Measurements from ENCODE around the gene PLEKHH3. TPM values are rescaled to one million over a fixed set of nuclear protein-coding genes. Genes with fewer than 3 reads are reported as not detected.
"Not testable (repeated sequence)": the region's sequence is repeated elsewhere in the genome, so short reads cannot be mapped to it uniquely, and the experiment has no call there.

PLEKHH3 gene
- total RNA-seq, 4 donors from 2014 or later = 41.0 to 55.8 (median 55.1) TPM

DNA sequence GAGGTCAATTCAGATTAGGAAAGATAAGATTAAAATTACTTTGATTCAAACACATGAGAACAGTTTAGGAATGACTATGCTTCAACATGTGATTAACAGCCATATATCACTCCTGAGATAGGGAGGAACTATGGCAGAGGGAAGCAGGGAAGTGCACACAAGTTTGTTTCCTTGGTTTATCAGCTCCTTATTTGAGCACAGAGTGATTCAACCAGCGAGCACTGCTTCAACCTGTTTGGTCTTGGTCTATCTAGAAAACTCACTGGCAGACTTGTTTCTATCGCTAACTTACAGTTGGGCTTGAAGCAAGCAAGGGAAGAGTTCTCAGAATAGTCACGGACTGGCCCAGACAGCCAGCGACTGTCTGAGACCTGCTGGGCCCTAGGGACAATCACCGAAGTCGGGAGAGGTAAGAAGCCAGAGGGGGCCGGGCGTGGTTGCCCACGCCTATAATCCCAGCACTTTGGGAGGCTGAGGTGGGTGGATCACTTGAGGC lies 43.8 kb downstream of the PLEKHH3 start:
- H3K27me3 ChIP-seq = no peaks in the 10 kb centered on the region
- H3K27ac ChIP-seq = peak overlapping the region; percentile 61 to 83 (median 72)
- intact Hi-C loops (cut with DNase I) = no loop called here
- H3K9me3 ChIP-seq = no peaks in the 10 kb centered on the region
- 42 to 62% methylated on average over 9 of the region's 9 CpGs for WGBS, 2 donors
- H3K36me3 ChIP-seq = no peaks in the 10 kb centered on the region
- H3K4me3 ChIP-seq = no peak overlapping the region
- no peak for DNase-seq
- peaks cover 0 to 18% (median 0%) of the 10 kb centered on the region in 3 donors for H3K4me1 ChIP-seq
- TF ChIP-seq, protein P1, sequence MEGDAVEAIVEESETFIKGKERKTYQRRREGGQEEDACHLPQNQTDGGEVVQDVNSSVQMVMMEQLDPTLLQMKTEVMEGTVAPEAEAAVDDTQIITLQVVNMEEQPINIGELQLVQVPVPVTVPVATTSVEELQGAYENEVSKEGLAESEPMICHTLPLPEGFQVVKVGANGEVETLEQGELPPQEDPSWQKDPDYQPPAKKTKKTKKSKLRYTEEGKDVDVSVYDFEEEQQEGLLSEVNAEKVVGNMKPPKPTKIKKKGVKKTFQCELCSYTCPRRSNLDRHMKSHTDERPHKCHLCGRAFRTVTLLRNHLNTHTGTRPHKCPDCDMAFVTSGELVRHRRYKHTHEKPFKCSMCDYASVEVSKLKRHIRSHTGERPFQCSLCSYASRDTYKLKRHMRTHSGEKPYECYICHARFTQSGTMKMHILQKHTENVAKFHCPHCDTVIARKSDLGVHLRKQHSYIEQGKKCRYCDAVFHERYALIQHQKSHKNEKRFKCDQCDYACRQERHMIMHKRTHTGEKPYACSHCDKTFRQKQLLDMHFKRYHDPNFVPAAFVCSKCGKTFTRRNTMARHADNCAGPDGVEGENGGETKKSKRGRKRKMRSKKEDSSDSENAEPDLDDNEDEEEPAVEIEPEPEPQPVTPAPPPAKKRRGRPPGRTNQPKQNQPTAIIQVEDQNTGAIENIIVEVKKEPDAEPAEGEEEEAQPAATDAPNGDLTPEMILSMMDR (IDR thresholded peaks at IDR 0.05) = no peak
- no peak for TF ChIP-seq POLR2A (IDR thresholded peaks at IDR 0.05)

DNA sequence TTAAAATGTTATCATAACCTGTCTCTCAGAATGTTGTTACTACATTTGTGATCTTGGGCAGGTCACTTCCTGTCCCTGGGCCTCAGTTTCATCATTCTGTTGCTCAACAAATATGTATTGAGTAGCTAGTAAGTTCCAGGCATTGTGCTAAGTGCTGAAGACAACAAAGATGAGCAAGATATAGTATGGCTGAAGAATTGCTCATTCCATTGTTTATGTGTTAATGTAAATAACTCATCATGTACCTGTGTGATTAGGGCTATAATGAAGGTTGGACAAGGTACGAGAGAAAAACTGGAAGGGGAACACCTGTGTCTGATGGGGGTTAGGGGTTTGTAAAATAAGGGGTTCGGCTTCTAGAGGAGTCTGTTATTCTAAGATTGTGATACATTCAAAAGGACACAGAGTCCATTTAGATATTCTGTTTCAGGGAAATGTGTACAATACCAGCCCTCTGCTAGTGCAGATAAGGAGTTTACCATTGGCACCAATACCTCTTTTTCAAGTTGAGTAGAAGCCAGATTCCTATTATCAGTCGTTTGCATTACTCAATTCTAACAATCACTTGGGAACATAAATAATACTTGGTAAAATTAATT lies 47.3 kb downstream of the PLEKHH3 start:
- Histone ChIP-seq H3K27me3 (no peaks in the 10 kb centered on the region), H3K36me3 (no peaks in the 10 kb centered on the region), H3K4me3 (no peak overlapping the region), H3K9me3 (no peaks in the 10 kb centered on the region), H3K27ac (peak overlapping the region in 1 of 4 donors; percentile 21), H3K4me1 (peaks cover 3 to 24% (median 4%) of the 10 kb centered on the region in 3 donors)
- intact Hi-C loops (cut with DNase I) = no loop called here
- WGBS, 2 donors = 46 to 73% methylated on average over 3 of the region's 3 CpGs
- no peak for DNase-seq
- TF ChIP-seq, protein P1 (IDR thresholded peaks at IDR 0.05) = no peak
- no peak for TF ChIP-seq POLR2A (IDR thresholded peaks at IDR 0.05)

DNA sequence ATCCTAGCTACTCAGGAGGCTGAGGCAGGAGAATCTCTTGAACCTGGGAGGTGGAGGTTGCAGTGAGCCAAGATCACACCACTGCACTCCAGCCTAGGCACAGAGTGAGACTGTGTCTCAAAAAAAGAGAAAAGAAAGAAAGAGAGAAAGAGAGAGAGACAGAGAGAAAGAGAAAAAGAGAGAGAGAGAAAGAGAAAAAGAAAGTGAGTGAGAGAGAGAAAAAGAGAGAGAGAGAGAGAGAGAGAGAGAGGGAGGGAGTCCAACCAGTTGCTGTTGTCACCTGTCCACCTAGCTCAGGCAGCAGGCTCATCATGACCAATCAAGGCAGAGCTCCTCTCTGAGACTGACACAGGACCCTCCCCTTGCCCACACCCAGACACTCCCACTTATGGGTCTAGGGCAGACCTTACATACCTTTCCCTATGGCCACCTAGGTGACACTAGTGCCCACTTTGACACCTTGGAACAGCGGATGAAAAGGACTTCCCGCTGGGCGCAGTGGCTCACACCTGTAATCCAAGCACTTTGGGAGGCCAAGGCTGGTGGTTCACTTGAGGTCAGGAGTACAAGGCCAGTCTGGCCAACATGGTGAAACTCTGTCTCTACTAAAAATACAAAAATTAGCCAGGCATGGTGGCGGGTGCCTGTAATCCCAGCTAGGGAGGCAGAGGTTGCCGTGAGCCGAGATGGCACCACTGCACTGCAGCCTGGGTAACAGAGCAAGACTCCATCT lies 49.6 kb downstream of the PLEKHH3 start:
- H3K4me1 ChIP-seq = peaks cover 7 to 23% (median 13%) of the 10 kb centered on the region in 3 donors
- WGBS, 2 donors = 92 to 98% methylated on average over 5 to 6 of the region's 6 CpGs
- intact Hi-C loops (cut with DNase I); H3K27me3 ChIP-seq; DNase-seq; H3K4me3 ChIP-seq; H3K9me3 ChIP-seq; H3K27ac ChIP-seq; H3K36me3 ChIP-seq: not testable (repeated sequence)

DNA sequence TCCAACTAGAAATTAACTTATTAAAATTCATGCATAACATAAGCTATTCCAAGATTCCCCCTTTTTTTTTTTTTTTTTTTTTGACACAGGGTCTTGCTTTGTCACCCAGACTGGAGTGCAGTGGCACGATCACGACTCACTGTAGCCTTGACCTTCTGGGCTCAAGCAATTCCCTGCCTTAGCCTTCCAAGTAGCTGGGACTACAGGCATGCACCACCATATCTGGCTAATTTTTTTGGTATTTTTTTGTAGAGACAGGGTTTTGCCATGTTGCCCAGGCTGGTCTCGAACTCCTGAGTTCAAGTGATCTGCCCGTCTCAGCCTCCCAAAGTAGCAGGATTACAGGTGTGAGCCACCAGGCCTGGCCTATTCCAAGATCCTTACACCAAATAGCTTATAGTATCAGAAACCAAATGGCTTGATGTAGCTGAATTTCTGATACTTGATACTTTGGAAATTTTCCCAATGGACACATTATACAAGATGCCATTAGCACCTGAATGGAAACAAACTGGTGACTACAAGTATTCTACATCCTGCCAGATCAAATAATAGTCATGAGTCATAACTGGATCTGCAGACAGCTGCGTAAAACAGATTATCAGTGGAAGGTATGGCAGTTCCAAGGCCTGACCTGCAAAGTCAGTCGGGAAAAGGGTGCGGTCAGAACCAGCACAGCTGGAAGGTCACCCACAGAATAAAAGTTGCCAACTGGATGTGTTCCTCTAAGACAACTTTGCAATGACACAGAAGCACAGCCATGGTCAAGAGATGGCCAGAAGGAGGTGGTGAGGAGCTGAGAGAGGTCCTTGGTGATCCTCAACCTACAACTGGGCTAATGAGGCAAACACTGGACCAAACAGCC lies 52.8 kb downstream of the PLEKHH3 start:
- TF ChIP-seq POLR2A (IDR thresholded peaks at IDR 0.05) = no peak
- TF ChIP-seq, protein P1 (IDR thresholded peaks at IDR 0.05) = peak in 1 of 6 experiments; percentile 10
- DNase-seq = no peak
- intact Hi-C loops (cut with DNase I) = no loop called here
- no peaks in the 10 kb centered on the region for H3K27me3 ChIP-seq
- no peaks in the 10 kb centered on the region for H3K36me3 ChIP-seq
- H3K9me3 ChIP-seq = no peaks in the 10 kb centered on the region
- H3K4me1 ChIP-seq = peaks cover 7 to 37% (median 13%) of the 10 kb centered on the region in 3 donors
- WGBS, 2 donors = 52 to 69% methylated on average over 7 of the region's 7 CpGs
- no peak overlapping the region for H3K4me3 ChIP-seq
- peak overlapping the region; percentile 75 to 86 (median 79) for H3K27ac ChIP-seq

DNA sequence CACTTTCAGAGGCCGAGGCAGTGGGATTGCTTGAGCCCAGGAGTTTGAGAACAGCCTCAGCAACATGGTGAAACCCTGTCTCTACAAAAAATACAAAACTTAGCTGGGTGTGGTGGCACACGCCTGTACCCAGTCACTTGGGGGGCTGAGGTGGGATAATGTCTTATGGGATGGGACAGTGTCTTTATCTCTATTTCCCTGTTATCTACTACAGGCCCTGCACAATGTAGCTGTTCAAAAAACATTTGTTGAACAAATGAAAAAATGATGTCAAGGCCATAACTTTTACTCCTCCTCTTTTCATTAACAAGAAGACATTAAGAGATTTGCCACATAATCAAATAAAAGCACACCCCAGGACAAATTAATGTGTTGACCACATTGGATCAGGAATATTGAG lies 53.5 kb downstream of the PLEKHH3 start:
- 74 to 89% methylated on average over 2 of the region's 2 CpGs for WGBS, 2 donors
- TF ChIP-seq, protein P1 (IDR thresholded peaks at IDR 0.05) = no peak
- TF ChIP-seq POLR2A (IDR thresholded peaks at IDR 0.05) = no peak
- Histone ChIP-seq H3K27me3 (no peaks in the 10 kb centered on the region), H3K4me1 (peaks cover 14 to 43% (median 15%) of the 10 kb centered on the region in 3 donors), H3K27ac (peak overlapping the region in 2 of 4 donors; percentile 82 to 86), H3K36me3 (no peaks in the 10 kb centered on the region), H3K4me3 (no peak overlapping the region), H3K9me3 (no peaks in the 10 kb centered on the region)
- intact Hi-C loops (cut with DNase I) = no loop called here
- no peak for DNase-seq

DNA sequence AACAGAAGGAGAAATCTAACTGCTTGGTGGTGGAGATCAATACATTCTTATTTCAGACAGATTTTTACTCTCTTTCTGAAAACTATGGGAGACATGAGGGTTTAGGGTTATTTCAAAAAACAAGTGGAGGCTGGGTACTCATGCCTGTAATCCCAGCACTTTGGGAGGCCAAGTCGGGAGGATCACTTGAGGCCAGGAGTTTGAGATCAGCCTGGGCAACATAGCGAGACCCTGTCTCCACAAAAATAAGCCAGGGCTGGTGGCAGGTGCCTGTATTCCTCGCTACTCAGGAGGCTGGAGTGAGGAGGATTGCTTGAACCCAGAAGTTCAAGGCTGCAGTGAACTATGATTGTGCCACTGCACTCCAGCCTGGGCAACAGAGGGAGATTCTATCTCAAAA lies 54.8 kb downstream of the PLEKHH3 start:
- DNase-seq; intact Hi-C loops (cut with DNase I); H3K9me3 ChIP-seq; H3K36me3 ChIP-seq; H3K4me3 ChIP-seq; H3K27me3 ChIP-seq; H3K27ac ChIP-seq: not testable (repeated sequence)
- WGBS, 2 donors = 88 to 97% methylated on average over 2 to 3 of the region's 3 CpGs
- H3K4me1 ChIP-seq = peaks cover 20 to 52% (median 21%) of the 10 kb centered on the region in 3 donors

Data from esophagus squamous epithelium (tissue), 5 donors.